LoVo (cell line): ENCODE measurements around the gene GABRB1.

Experiments
- DNase-seq: peaks from one replicate; pipeline ENCODE4 v3.0.0-alpha.2; 2016; ENCODE audit warnings: low spot score

Gene GABRB1

DNA sequence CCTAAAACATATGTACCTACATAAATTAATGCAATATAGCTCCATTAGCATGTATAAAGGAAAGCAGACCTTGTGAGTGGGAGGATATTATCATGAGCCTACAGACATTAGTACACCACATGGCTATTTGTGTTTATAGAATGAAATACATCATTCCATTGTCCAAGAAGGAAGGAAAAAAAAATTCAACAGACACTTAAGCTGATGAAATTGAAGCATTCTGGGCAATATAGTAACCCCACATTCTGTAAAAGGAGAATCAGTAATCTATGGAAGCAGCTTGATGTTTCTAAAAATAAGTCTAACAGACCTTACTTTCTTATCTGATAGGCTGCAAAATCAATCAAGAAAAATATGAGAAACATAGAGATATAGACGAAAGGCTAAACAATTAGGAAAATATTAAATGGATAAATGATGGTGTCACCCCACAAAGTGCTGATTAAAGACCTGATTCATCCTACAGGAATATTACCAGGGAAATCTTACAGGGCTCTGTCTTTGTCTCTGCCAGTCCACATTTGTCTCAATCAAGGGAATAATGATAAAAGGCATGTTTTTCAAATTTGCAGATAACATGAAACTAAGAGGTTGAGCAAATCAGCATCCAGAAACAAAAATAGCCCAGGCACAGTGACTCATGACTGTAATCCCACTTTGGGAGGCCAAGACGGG lies 355.3 kb downstream of the GABRB1 start:
- DNase-seq: no peak

DNA sequence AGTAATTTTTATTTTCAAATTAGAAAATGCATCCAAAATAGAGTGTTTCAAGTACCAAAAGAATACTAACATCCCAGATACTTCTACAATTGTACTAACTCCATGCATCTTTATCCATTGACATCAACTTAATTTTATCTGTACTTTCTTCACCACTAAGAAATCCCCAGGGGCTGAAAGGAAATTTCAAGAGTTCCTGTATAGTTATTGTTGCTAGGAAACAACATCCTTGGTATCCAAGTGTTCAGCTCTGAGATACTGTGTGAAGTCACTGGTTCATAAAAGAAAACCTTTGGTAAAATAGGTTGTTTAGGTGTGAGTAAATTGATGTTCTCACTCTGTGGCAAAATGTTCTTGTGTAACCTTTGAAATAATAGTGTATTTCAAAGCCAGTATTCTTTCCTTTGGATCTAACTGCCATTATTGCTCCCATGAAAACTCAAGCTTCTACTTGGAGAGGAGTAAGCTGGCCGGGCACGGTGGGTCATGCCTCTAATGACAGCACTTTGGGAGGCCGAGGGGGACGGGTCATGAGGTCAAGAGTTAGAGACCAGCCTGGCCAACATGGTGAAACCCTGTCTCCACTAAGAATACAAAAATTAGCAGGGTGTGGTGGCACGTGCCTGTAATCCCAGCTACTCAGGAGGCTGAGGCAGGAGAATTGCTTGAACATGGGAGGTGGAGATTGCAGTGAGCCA lies 359.2 kb downstream of the GABRB1 start:
- no peak for DNase-seq

DNA sequence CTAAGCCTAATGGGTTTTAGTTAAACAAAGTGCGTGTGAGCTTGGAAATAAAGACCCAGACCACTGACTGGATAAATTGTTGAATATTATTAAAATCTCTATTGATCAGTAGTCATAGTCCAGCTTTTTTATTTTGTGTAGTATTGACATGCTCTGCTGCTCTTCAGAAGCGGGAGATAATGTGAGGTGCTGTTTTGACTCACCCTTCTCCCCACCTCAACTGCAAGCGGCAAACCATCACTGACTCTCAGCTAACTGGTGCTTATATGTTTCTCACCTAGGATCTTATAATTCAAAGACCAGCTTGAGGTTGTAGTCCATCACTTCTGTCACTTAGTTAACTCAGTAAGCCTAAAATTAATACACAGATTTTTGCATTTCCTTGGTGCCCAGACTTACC lies 359.9 kb downstream of the GABRB1 start:
- DNase-seq: no peak

DNA sequence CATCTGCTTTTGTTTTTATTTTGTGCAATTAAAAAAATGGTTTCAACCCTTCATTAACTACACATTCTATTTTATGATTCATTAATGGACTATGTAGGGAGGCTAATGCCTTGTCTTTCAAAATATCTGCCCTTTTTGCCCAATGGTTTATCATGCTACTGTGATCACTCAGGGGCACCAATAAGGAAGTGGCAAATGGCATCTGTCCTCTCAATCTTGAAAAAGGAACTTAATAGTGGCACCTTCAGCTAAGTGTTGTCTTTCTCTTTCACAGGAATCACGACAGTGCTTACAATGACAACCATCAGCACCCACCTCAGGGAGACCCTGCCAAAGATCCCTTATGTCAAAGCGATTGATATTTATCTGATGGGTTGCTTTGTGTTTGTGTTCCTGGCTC lies 375.0 kb downstream of the GABRB1 start:
- DNase-seq: no peak

DNA sequence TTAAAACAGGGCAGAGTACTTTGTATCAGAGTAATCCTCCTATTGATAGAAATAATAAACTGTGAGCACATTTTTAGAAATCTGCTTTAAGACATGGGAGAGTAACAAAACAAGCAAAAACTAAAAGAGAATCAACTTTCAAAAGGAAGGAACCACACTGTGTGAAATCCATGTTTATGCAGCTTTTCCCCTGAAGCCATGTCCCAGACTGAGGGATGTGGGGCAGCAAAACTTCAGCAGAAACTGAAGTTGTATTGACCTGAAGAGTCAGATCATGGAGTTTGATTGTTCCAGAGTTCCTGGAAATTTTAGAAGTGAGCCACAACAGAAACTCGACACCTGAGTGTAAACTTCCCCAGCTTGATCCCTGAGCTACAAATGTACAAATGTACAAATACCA lies 378.9 kb downstream of the GABRB1 start:
- no peak for DNase-seq

DNA sequence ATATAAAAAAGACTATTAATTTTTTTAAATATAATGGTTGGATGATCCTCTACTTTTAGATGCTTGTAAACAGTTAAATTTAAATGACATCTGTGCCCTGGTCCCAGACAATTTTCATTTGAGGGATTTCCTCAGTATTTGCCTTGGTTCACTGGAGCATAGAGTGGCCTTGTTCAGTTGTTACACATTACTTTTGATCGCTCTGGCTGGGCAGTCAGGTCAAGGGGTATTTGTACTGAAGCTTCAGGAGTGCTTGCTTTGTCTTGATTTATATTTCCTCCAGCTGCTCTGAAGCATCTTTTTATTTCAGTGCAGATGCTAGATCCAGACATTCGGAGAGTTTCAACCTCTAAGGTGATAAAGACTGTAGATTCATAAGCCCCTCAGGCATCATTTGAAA lies 382.2 kb downstream of the GABRB1 start:
- no peak for DNase-seq

DNA sequence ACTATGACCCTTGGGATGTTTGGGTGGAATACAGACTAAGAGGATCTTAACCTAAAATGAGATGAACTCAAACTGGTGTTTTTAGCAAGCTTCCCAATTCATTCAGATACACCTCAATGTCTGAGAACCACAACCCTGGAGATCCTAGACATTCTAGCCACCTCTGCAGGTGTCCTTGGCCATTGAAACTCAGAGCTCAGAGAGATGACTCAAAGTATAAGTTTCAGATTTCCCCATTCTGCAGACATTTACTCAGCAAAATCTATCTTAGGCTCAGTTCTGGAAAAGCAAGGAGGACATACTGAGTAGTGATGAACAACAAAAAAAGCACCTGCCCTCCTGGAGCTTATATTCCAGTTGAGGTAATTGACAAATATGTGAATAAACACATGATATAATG lies 384.4 kb downstream of the GABRB1 start:
- no peak for DNase-seq

DNA sequence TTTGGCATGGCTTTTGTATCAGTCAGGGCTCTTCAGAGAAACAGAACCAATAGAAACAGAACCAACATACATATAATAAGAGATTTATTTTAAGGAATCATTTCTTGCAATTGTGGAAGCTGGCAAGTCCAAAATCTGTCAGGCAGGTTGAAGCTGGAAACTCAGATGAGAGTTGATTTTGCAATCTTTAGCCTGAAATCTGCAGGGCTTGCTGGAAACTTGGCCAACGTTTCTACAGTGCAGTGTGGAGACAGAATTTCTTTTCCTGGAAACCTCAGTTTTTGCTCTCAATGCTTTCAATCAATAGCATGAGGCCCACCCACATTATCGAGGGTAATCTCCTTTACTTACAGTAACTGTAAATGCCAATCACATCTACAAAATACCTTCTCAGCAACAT lies 386.8 kb downstream of the GABRB1 start:
- DNase-seq: no peak

DNA sequence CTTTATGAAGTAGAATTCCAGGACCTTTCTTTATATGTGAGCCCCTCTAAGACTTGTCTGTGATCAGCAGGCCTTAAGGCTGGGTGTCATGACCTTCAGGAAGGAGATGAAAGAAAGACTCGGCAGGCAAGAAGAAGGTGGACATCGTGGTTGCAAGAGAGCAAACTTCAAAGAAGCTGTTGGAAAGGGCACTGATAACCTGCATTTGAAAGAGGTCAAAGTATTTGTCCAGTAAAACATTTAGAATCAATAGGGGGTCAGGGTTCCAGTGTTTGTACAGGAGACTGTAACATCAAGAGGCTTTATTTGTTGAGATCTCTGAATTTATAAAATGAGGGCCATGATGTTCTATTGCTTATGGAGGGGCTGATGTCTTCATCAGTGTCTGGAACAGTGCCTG lies 387.9 kb downstream of the GABRB1 start:
- DNase-seq: no peak

DNA sequence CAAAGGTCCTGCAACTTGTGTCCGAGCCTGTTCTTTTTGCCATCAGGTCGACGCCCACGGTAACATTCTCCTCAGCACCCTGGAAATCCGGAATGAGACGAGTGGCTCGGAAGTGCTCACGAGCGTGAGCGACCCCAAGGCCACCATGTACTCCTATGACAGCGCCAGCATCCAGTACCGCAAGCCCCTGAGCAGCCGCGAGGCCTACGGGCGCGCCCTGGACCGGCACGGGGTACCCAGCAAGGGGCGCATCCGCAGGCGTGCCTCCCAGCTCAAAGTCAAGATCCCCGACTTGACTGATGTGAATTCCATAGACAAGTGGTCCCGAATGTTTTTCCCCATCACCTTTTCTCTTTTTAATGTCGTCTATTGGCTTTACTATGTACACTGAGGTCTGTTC lies 394.3 kb downstream of the GABRB1 start:
- no peak for DNase-seq

DNA sequence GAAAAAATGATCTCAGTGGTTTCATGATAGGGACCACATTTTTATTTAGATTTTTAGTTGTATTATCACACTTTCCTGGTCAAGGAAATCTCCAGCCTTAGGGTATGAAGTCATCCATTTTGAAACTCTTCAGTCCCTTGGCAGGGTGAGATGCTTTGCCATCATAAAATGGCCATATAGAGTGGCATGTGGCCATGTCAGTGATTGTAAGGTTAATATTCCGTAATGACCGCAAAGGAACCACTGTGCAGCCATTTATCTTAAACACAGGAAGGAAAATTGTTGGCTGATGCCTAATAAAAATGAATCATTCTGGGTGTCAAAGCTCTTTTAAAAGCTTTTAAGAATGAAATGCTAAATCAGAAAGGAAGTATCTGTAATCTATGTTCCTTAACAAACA lies 396.6 kb downstream of the GABRB1 start:
- no peak for DNase-seq

DNA sequence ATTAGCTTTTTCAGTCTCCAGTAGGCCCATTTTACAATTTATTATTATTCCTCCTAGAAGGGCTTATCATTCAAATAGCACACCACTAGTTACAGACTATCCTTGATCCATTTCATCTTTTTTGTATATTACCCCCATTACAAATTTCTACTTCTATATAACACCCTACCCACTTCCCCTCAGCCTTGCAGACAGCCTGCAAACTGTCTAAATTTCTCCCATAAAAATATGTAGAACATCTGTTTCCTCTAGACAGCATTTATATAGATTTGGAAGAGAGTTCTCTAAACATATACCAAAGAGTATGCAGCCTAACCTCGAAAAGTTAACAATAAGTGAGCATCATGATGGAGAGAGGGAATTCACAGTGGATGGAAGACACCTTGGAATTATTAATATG lies 401.4 kb downstream of the GABRB1 start:
- DNase-seq: no peak

DNA sequence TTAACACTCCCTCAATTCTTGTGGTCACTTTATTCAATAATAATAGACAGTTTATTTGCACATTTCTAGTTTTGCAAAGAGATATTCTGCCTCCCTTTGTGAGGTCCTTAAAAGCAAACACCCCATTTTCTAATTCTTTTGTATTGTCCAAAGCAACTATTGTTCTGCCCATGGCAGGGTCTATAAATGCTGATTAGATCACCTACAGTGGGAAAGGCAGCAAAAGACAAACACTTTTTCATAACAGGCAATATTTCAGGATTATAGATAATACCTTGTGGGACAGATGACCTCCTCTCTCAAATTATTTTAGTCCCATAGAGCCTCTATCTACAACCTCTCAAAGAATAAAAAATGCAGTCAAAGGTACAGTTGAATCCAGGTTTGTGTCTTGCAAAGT lies 403.6 kb downstream of the GABRB1 start:
- no peak for DNase-seq

DNA sequence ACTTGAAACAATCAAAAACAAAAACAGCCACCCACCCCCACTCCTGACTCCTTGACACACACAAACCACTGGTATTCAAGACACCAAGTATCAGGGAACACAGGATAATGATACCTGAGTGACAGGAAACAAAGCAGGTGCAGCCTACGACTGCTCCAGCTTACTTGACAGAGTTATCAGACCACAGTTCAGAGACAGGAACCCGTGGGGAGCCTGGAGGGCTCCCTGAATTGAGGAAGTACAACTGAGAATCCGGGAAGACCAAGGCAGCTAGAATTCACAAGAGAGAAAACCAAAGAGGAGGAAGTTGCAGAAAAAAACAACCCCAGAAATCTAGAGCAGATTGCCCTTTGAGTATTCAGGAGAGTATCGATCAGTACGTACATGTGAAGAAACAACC lies 411.6 kb downstream of the GABRB1 start:
- DNase-seq: no peak

DNA sequence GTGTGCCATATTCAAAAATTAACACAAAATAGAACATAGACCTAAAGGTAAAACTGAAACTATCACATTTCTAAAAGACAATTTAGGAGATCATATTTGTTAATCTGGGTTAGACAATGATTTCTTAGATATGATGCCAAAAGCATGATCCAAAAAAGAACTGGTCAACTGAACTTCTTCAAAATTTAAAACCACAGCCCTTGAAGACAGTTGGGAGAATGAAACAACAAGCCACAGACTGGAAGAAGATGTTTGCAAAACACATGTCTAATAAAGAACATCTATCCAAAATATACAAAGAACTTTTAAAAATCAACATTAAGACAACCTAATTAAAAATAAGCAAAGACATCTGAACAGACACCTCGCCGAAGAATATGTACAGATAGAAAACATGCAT lies 412.7 kb downstream of the GABRB1 start:
- DNase-seq: no peak

DNA sequence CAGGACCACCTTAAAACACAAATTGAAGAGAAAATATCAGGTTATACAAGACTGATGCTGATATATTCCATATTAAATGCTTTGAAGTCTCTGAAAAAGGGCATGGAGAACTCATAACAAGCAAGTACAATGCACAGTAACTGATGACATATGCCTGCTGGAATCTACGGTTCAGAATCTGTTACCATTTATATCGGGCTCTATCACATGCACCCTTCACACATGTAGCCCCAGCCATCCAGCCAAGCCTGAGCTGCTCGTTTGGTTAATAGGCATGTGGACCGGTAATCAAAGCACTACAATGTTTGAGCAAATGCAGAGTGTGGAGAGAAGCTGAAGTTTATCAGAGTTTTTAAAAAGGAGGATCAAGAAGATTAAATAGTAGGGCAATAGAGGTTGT lies 420.3 kb downstream of the GABRB1 start:
- DNase-seq: no peak

DNA sequence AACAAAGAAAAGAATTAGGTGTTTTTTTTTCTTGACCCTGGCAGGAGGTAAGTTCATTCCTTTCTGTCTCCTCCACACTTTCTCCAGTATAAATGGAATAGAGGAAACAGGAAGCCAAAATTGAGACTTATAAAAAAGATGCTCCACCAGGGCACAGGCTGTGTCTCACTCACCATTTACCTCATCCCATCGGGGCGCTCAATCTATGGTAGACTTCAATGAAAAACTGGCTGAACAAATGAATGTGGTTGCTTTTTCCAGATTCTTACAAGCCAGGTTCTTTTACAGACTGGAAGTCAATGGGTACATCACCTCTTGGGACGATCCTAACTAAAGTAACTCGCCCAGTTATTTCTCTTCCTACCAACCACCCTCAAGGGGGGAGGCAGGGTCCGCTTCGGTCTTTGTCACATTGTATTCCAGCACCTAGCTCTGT lies 431.4 kb downstream of the GABRB1 start:
- DNase-seq: no peak

DNA sequence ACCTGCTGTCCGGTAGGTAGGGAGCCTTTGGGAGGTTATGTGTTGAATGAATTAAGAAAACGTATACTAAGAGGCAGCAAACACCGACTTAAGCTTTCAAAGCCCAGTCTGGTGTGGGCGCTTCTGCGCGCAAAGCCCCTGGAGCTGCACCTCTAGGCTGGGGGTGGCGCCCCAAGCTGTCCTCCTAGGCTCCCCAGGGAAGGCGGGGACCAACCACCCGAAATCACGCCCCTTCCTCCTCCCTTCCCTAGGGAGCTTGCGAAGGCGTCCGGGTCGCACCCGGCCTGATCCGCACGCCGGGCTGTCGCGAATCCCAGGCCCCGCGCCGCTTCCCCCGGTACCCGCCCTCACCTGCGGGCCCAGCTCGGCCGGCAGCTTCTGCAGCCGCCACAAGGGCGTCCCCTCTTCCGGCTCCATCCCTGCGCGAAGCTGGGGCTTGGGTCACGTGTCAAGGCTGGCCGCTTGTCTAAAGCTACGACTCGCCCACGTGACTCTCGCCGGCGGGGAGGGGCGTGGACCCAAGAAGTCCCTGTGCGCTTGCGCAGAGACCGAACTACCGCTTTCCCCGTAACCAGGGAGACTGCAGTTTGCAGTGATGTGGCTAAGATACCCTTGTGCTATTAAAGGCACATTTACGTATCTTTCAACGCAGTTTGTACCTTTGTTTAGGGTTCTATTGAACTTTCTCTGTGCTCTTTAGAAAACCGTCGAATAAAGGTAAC lies 432.0 kb downstream of the GABRB1 start, which contains the start of gene COMMD8:
COMMD8 (minus strand) TSS at position 468 of the 722 bp plus-strand sequence; CDS start at position 417, 51 bp downstream.
- DNase-seq: peak; percentile 94

DNA sequence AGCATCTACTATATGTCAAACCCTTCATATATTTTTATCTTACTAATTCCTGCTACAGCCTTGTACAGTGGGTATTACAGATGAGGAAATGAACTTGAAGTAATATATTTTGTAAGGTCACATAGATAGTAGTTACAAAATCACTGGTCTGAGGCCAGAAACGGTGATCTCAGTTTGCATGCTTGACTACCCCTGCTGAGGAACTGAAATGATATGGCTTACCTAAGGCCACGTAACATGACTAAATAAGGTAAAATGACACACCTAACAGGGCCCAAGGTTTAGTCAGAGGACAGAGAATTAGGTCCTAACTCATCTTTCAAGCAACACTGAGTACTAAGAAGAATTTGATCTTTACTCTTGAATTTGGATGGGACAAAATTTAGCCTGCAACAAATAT lies 433.6 kb downstream of the GABRB1 start:
- no peak for DNase-seq

DNA sequence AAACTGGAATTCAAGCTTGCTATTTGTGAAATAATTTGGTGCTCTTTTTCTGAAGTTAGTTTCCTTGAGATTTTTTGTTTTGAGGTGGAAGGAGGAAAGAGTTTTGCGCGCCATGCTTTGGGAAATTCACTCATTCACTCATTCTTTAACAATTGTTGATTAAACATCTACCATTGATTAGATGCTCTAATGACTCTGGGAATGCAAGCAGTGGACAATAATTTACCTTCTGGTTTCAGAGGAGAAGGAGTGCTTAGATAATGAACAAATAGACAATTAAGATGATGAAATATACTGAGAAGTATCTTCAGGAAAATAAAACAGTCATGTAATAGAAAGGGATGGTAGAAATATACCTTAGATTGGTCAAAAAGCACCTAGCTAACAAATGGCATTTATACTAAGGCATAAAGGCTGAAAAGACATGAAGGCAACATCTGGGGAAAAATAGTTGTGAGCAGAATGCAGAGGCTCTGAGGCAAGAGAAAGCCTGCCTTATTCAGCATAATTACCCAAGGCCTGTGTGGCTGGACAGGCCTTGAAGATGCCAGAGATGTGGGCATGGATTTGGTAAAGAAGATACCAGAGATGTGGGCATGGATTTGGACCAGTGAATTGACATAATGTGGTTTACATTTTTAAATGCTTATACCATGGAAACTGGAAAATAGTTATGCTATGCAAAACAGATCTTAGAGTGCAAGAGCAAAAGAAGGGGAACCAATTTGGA lies 434.9 kb downstream of the GABRB1 start:
- no peak for DNase-seq

DNA sequence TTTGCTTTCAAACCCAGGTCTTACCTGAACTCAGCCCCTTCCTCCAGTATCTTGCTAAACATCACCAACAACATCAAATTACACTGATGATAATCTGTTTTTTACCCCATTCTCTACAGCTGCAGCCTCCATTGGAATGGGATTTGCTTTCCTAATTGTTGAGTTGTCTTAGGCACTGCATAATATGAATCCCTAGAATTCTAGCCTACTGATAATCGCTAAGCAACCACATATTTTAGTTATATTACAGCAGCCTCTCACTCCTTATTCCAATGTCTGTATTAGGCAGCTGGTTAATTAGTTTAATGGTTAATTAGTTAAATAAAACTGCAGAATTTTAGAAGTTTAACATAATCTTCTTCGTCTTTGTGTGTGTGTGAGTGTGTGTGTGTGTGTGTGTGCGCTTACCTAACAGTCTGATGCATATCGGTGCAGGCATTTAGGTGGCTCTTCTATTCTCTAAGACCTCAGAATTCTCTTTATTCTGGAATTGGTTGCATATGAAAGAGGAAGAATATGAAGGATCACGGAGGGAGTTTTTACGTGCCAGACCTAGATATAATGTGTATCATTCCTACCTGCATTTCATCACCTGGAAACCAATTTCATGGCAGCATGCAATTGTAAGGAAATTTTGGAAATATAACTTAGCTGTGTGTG lies 437.5 kb downstream of the GABRB1 start:
- no peak for DNase-seq

DNA sequence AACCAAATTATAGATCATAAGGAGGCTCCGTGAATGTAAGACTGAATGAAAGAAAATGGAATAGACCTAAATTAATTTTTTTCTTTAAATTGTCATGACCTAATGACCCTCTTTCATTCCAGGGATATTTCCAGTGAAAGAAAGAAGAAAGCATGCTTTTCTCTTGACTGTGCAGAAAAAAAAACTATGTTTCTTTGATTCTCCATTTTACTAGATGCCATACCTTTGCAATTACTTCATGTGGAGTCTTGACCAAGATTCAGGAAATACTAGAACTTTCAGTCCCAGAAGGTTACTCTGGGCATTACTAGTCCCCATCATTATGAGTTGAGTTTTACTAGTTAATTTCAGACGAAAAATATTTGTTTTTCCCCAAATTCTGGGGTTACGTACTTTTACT lies 438.6 kb downstream of the GABRB1 start:
- DNase-seq: no peak
